HepG2 (cell line): ENCODE measurements around the gene DLG2. TPM values are rescaled to one million over a fixed set of nuclear protein-coding genes. Genes with fewer than 3 reads are reported as not detected.
A peak's percentile ranks its signal among the peaks of the same experiment; 100 is the strongest.

Source experiments
- ATAC-seq: fragments of 200-7000 bp; cut with Tn5 transposase; 3 replicates; pipeline ENCODE4 v1.9.1; 2020; ENCODE audit warnings: mild to moderate bottlenecking, moderate library complexity
- BruUV-seq: library from RNA; stranded (reverse); fragments of 400-500 nt; replicated peaks from 2 replicates; lab custom pipeline; 2021; lab: Mats Ljungman, UMichigan
- CTCF ChIA-PET: fragments of 300-600 bp; formaldehyde crosslinking; extraction: SDS; loops from one replicate; lab custom pipeline; 2021; ENCODE audit warnings: low total read pairs, inconsistent platforms, low intra/inter-chr PET ratio; lab: Yijun Ruan, JAX
- POLR2A ChIA-PET: fragments of 350-600 bp; sonication (Branson Sonifier 250); formaldehyde crosslinking; loops from one replicate; lab custom pipeline; 2020; ENCODE audit warnings: antibody characterized with exemption, inconsistent platforms; lab: Yijun Ruan, JAX
- DNase-seq: peaks from one replicate; pipeline ENCODE4 v3.0.0-alpha.2; 2015; ENCODE audit warnings: low spot score
- FAIRE-seq: peaks from 3 replicates; lab custom pipeline; 2011; peaks lifted over from hg19 to GRCh38; lab: Jason Lieb, UNC
- H2AFZ ChIP-seq: one replicate; pipeline ENCODE4 v1.6.1; 2011; ENCODE audit warnings: low read length, inconsistent platforms
- H3K27ac ChIP-seq: fragments of 300-600 bp; 3 replicates; pipeline ENCODE4 v1.8.0; 2011; ENCODE audit warnings: mixed run types, mild to moderate bottlenecking, mixed read lengths, low read length, inconsistent platforms; ENCODE audit not compliant: insufficient read depth; ENCODE audit errors: extremely low read length
- H3K27me3 ChIP-seq, 2 experiments: fragments of 200-600 bp in 1 of 2; 2 replicates in 1 of 2; 3 replicates in 1 of 2; pipeline versions ENCODE4 v1.6.0 to v1.8.0; 2011; ENCODE audit warnings: low read length in 2 of 2, mild to moderate bottlenecking in 2 of 2, moderate library complexity in 2 of 2, inconsistent platforms in 1 of 2; ENCODE audit not compliant: insufficient read depth in 2 of 2, control insufficient read depth in 1 of 2
- H3K36me3 ChIP-seq, 2 experiments: fragments of 200-600 bp in 1 of 2; replicated peaks in 1 of 2; 2 replicates in 1 of 2; 3 replicates in 1 of 2; pipeline versions ENCODE4 v1.5.1 to v1.8.0; 2011; ENCODE audit warnings: low read length in 2 of 2, inconsistent platforms in 1 of 2; ENCODE audit not compliant: insufficient read depth in 2 of 2, control insufficient read depth in 1 of 2
- H3K4me1 ChIP-seq: 2 replicates; pipeline ENCODE4 v1.5.1; 2012; ENCODE audit warnings: low read length, inconsistent platforms; ENCODE audit not compliant: insufficient read depth
- H3K4me2 ChIP-seq: 2 replicates; pipeline ENCODE4 v1.6.0; 2011; ENCODE audit warnings: low read depth, low read length, inconsistent platforms
- H3K4me3 ChIP-seq, 3 experiments: fragments of 200-600 bp in 1 of 3; sonication (generic), shearing (Covaris generic) in 1 of 3; replicated peaks in 1 of 3; 2 replicates each; pipeline ENCODE4 v1.5.1; 2011 to 2016; ENCODE audit warnings: low read length in 3 of 3, inconsistent platforms in 2 of 3, low read depth in 2 of 3, mild to moderate bottlenecking in 2 of 3, control low read depth in 1 of 3, mixed read lengths in 1 of 3; ENCODE audit not compliant: insufficient read depth in 1 of 3
- H3K79me2 ChIP-seq: one replicate; pipeline ENCODE4 v1.6.1; 2011; ENCODE audit warnings: low read length, inconsistent platforms; ENCODE audit not compliant: insufficient read depth
- H3K9ac ChIP-seq: 2 replicates; pipeline ENCODE4 v1.6.0; 2011; ENCODE audit warnings: mild to moderate bottlenecking, low read depth, low read length, inconsistent platforms; ENCODE audit not compliant: insufficient read depth
- H3K9me3 ChIP-seq: 2 replicates; pipeline ENCODE4 v1.5.1; 2012; ENCODE audit warnings: mild to moderate bottlenecking, low read length
- H4K20me1 ChIP-seq: 2 replicates; pipeline ENCODE4 v1.6.0; 2011; ENCODE audit warnings: inconsistent platforms, mild to moderate bottlenecking, low read length, moderate library complexity; ENCODE audit not compliant: insufficient read depth
- FLYWCH1 ChIP-seq: sonication (generic); formaldehyde crosslinking; IDR thresholded peaks from 2 replicates; pipeline ENCODE4 v1.8.1; 2023; ENCODE audit warnings: mild to moderate bottlenecking, missing genetic modification reagents
- HIVEP1 ChIP-seq: sonication (generic); formaldehyde crosslinking; IDR thresholded peaks from 2 replicates; pipeline ENCODE4 v1.4.0; 2020; ENCODE audit warnings: mild to moderate bottlenecking, missing genetic modification reagents
- PPARG ChIP-seq: conservative IDR thresholded peaks from 2 replicates; pipeline ENCODE4 v1.6.1; 2016; ENCODE audit warnings: missing biosample characterization, missing genetic modification reagents
- SP2 ChIP-seq: sonication (generic); formaldehyde crosslinking; IDR thresholded peaks from 2 replicates; pipeline ENCODE4 v1.5.1; 2020; ENCODE audit warnings: mild to moderate bottlenecking, missing genetic modification reagents
- TSC22D2 ChIP-seq: sonication (generic); formaldehyde crosslinking; IDR thresholded peaks from 2 replicates; pipeline ENCODE4 v1.5.1; 2020; ENCODE audit warnings: missing genetic modification reagents, mild to moderate bottlenecking, borderline replicate concordance
- ZNF652 ChIP-seq: IDR thresholded peaks from 2 replicates; pipeline ENCODE4 v1.6.1; 2016; ENCODE audit warnings: low read depth, borderline replicate concordance
- ZNF790 ChIP-seq: sonication (generic); formaldehyde crosslinking; IDR thresholded peaks from 2 replicates; pipeline ENCODE4 v1.8.0; 2022; ENCODE audit warnings: missing genetic modification reagents, mild to moderate bottlenecking, borderline replicate concordance
- ZSCAN31 ChIP-seq: sonication (generic); formaldehyde crosslinking; IDR thresholded peaks from 2 replicates; pipeline ENCODE4 v1.5.0; 2020; ENCODE audit warnings: low read depth, mild to moderate bottlenecking, missing genetic modification reagents
- WGBS: methylation state at CpG from one replicate; pipeline ENCODE4 v1.1.6; 2017; ENCODE audit warnings: low lambda C conversion rate; 5-methylcytosine and 5-hydroxymethylcytosine counted together
- in situ Hi-C: cut with HindIII; loops from 2 replicates; pipeline ENCODE4 v1.10.0; 2017; ENCODE audit warnings: low pct_unique_long_range_greater_than_20kb; ENCODE audit not compliant: extremely low pct_ligation_motif_present
- intact Hi-C: fragments of 100-400 bp; cut with micrococcal nuclease; formaldehyde crosslinking; loops from one replicate; pipeline ENCODE4 v1.10.0; 2022; ENCODE audit not compliant: unreplicated experiment
- polyA plus RNA-seq, 8 experiments: library from polyadenylated mRNA; depleted of rRNA in 3 of 8; stranded (reverse) in 7 of 8; unstranded in 1 of 8; fragments of >200 nt; fragmentation: Illumina TruSeq in 4 of 8; extraction: Trizol in 4 of 8; gene quantifications; 2 replicates each; pipeline versions ENCODE4 v1.2.1 to v1.2.3, GENCODE V29; 2011 to 2016; ENCODE audit warnings: low read depth in 4 of 8, missing spikeins in 1 of 8, mixed read lengths in 1 of 8; ENCODE audit not compliant: insufficient read depth in 1 of 8
- total RNA-seq, 5 experiments: library from RNA; depleted of rRNA; stranded (reverse); fragments of >200 nt; fragmentation: Illumina TruSeq; extraction: Trizol; gene quantifications; 2 replicates each; pipeline ENCODE4 v1.2.3, GENCODE V29; 2016; ENCODE audit warnings: low read depth in 1 of 5
- TF ChIP-seq, protein P1 (sequence below): fragments of 450-650 bp; IDR thresholded peaks from 2 replicates; pipeline ENCODE4 v1.6.1; 2016

DLG2 gene
- total and polyA plus RNA-seq, 2 of the 13 experiments (the other 11 are each of a cell fraction or from before 2014, with no cell fraction given): 0.46 to 1.0 TPM

DNA sequence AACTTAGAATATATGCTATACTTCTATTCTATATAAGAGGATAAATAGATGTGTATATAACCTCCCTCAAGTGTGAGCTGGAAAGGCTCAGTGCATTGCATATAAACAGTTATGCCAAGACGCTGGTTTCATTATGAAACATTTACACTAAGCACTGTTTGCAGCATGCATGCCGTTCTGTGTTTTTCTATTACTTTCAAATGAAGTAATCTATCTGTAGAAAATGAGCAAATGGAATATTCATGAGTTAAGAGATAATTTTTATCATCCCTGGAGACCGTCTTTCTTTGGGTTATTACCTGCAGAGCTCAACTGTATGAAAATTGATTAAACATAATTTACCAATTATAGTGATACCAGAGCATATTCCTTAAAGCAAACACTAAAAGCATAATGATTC lies 1415.2 kb downstream of the DLG2 start:
- Histone ChIP-seq H3K9me3 (no peaks in the 10 kb centered on the region), H3K4me3 (peak overlapping the region in 1 of 3 experiments; percentile 62; a peak in 2 of 6 replicates), H2AFZ (no peak overlapping the region), H3K4me1 (no peaks in the 10 kb centered on the region), H3K4me2 (peak overlapping the region; percentile 82), H3K27me3 (no peaks in the 10 kb centered on the region), H3K27ac (no peak overlapping the region), H4K20me1 (no peaks in the 10 kb centered on the region), H3K79me2 (no peaks in the 10 kb centered on the region), H3K9ac (no peak overlapping the region), H3K36me3 (no peaks in the 10 kb centered on the region)
- intact Hi-C loops: no loop called here
- BruUV-seq: no TSS peak
- in situ Hi-C loops: no loop called here
- FAIRE-seq: no peak
- no peak for ATAC-seq
- POLR2A ChIA-PET: no interaction called here
- TF ChIP-seq, protein P1, sequence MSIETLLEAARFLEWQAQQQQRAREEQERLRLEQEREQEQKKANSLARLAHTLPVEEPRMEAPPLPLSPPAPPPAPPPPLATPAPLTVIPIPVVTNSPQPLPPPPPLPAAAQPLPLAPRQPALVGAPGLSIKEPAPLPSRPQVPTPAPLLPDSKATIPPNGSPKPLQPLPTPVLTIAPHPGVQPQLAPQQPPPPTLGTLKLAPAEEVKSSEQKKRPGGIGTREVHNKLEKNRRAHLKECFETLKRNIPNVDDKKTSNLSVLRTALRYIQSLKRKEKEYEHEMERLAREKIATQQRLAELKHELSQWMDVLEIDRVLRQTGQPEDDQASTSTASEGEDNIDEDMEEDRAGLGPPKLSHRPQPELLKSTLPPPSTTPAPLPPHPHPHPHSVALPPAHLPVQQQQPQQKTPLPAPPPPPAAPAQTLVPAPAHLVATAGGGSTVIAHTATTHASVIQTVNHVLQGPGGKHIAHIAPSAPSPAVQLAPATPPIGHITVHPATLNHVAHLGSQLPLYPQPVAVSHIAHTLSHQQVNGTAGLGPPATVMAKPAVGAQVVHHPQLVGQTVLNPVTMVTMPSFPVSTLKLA: no peak
- TF ChIP-seq FLYWCH1 (CRISPR knock-in tag) (no peak), PPARG (CRISPR knock-in tag) (no peak), ZNF790 (no peak), SP2 (CRISPR knock-in tag) (no peak), ZNF652 (CRISPR knock-in tag) (no peak), HIVEP1 (CRISPR knock-in tag) (no peak), TSC22D2 (CRISPR knock-in tag) (no peak), ZSCAN31 (CRISPR knock-in tag) (no peak)
- WGBS: 35% methylated on average over 3 of the region's 3 CpGs
- DNase-seq: no peak
- CTCF ChIA-PET: no interaction called here
